Fibroblast of mammary gland (primary cell): Measurements from ENCODE around the gene DDI2.

Experiments used
- DNase-seq: peaks from one replicate; pipeline ENCODE4 v3.0.0-alpha.2; 2010; ENCODE audit warnings: low read depth
- H3K4me3 ChIP-seq: 2 replicates; pipeline ENCODE4 v1.5.1; 2011; ENCODE audit warnings: low read depth, mild to moderate bottlenecking, low read length, moderate library complexity; ENCODE audit not compliant: control insufficient read depth
- CTCF ChIP-seq: conservative IDR thresholded peaks from 2 replicates; pipeline ENCODE4 v1.5.1; 2011; ENCODE audit warnings: low read depth, low read length, inconsistent platforms; ENCODE audit not compliant: control insufficient read depth, insufficient read depth

Gene DDI2

GRCh38 chr1:15702722-15703550, 85.7 kb downstream of the DDI2 start:
- TF ChIP-seq CTCF = peak; percentile 39
- DNase-seq = peak; percentile 59
- no peak overlapping the region for H3K4me3 ChIP-seq

GRCh38 chr1:15703562-15703961, 86.3 kb downstream of the DDI2 start:
- peak; percentile 97 for DNase-seq
- H3K4me3 ChIP-seq = no peak overlapping the region
- no peak for TF ChIP-seq CTCF

- peak; percentile 59 for DNase-seq
- no peak for TF ChIP-seq CTCF
- H3K4me3 ChIP-seq = no peak overlapping the region
Observed at GRCh38 chr1:15704526-15705183, 87.4 kb downstream of the DDI2 start.

- DNase-seq = no peak
- no peak overlapping the region for H3K4me3 ChIP-seq
- no peak for TF ChIP-seq CTCF
Observed at GRCh38 chr1:15705184-15705566, 87.9 kb downstream of the DDI2 start.

GRCh38 chr1:15706751-15707150, 89.5 kb downstream of the DDI2 start:
- no peak overlapping the region for H3K4me3 ChIP-seq
- DNase-seq = no peak
- no peak for TF ChIP-seq CTCF

GRCh38 chr1:15707239-15707925, 90.1 kb downstream of the DDI2 start:
- no peak for TF ChIP-seq CTCF
- DNase-seq = no peak
- H3K4me3 ChIP-seq = no peak overlapping the region
